PC-9 (cell line): ENCODE measurements around the gene CCDC144A. TPM values are rescaled to one million over a fixed set of nuclear protein-coding genes. Genes with fewer than 3 reads are reported as not detected.
A peak's percentile ranks its signal among the peaks of the same experiment; 100 is the strongest.
"Not testable (repeated sequence)": the region's sequence is repeated elsewhere in the genome, so short reads cannot be mapped to it uniquely, and the experiment has no call there.

Experiments used
- BruUV-seq: library from RNA; stranded (reverse); fragments of 400-500 nt; replicated peaks from 2 replicates; lab custom pipeline; 2021; lab: Mats Ljungman, UMichigan
- CTCF ChIA-PET: fragments of 300-600 bp; sonication (Branson Sonifier 250); formaldehyde crosslinking; loops from one replicate; lab custom pipeline; 2022; ENCODE audit warnings: antibody characterized with exemption; lab: Charles Lee
- POLR2A ChIA-PET: fragments of 300-600 bp; sonication (Branson Sonifier 250); formaldehyde crosslinking; loops from one replicate; lab custom pipeline; 2022; ENCODE audit warnings: antibody characterized with exemption; ENCODE audit not compliant: unreplicated experiment; lab: Charles Lee
- DNase-seq, 2 experiments: peaks; one replicate each; pipeline versions ENCODE4 v3.0.0 to v3.0.0-alpha.2; 2015 to 2022; ENCODE audit warnings: mixed read lengths in 1 of 2
- H2AFZ ChIP-seq: fragments of 200-600 bp; sonication (generic); 2 replicates; pipeline ENCODE4 v1.8.1; 2017; ENCODE audit warnings: antibody characterized with exemption
- H3F3A ChIP-seq: fragments of 200-600 bp; sonication (generic); 2 replicates; pipeline ENCODE4 v1.8.1; 2017; ENCODE audit warnings: antibody characterized with exemption, mild to moderate bottlenecking, low read depth; ENCODE audit not compliant: insufficient read depth
- H3K27ac ChIP-seq: fragments of 200-600 bp; sonication (generic); 2 replicates; pipeline ENCODE4 v1.6.1; 2016; ENCODE audit warnings: mixed run types
- H3K27me3 ChIP-seq: fragments of 200-600 bp; sonication (generic); 2 replicates; pipeline ENCODE4 v1.6.1; 2016; ENCODE audit warnings: low read depth, mixed run types; ENCODE audit not compliant: insufficient read depth
- H3K36me3 ChIP-seq: fragments of 200-600 bp; sonication (generic); 2 replicates; pipeline ENCODE4 v1.6.1; 2016; ENCODE audit warnings: low read depth, mixed run types
- H3K4me1 ChIP-seq: fragments of 200-600 bp; sonication (generic); replicated peaks from 2 replicates; pipeline ENCODE4 v1.6.1; 2016; ENCODE audit warnings: mixed run types; ENCODE audit not compliant: insufficient read depth
- H3K4me2 ChIP-seq: fragments of 200-600 bp; sonication (generic); 2 replicates; pipeline ENCODE4 v1.6.1; 2017; ENCODE audit warnings: mixed run types
- H3K4me3 ChIP-seq: fragments of 200-600 bp; sonication (generic); 2 replicates; pipeline ENCODE4 v1.6.1; 2016; ENCODE audit warnings: mixed run types
- H3K79me2 ChIP-seq: fragments of 200-600 bp; sonication (generic); 2 replicates; pipeline ENCODE4 v1.6.1; 2017; ENCODE audit warnings: low read depth, mixed run types
- H3K9me2 ChIP-seq: fragments of 200-600 bp; sonication (generic); 2 replicates; pipeline ENCODE4 v1.8.1; 2017; ENCODE audit warnings: mild to moderate bottlenecking; ENCODE audit not compliant: insufficient read depth
- H3K9me3 ChIP-seq: fragments of 200-600 bp; sonication (generic); 2 replicates; pipeline ENCODE4 v1.8.1; 2016; ENCODE audit warnings: low read depth; ENCODE audit not compliant: insufficient read depth
- H4K20me1 ChIP-seq: fragments of 200-600 bp; sonication (generic); 2 replicates; pipeline ENCODE4 v1.8.1; 2017; ENCODE audit not compliant: insufficient read depth
- intact Hi-C: fragments of 100-400 bp; cut with micrococcal nuclease; formaldehyde crosslinking; loops from one replicate; pipeline ENCODE4 v1.10.0; 2022; ENCODE audit not compliant: unreplicated experiment
- total RNA-seq: library from RNA; stranded (reverse); gene quantifications from 2 replicates; pipeline ENCODE4 v1.2.3, GENCODE V29; 2021

Gene CCDC144A
- total RNA-seq, 1 experiment from 2014 or later: 5.5 TPM

DNA sequence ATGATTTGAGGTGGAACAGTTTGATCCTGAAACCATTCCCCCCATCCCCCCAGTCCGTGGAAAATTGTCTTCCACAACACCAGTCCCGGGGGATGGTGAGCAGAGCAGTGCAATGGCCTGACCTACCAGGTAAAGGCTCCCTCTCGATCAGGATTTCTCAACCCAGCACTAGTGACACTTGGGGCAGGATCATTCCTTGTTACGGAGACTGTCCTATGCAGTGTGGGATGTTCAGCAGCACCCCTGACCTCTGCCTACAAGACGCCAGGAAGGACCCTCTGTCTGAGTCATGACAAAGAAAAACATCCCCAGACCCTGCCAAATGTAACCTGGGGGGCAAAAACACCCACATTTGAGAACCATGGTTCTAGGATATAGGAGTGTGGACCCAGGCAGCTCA, 114.8 kb downstream of the CCDC144A start:
- H3K27me3 ChIP-seq, BruUV-seq, H3K9me2 ChIP-seq, intact Hi-C loops, H3K4me1 ChIP-seq, H3K79me2 ChIP-seq, H4K20me1 ChIP-seq, CTCF ChIA-PET, H3K27ac ChIP-seq, H3K4me3 ChIP-seq, DNase-seq, H3K36me3 ChIP-seq, H3K4me2 ChIP-seq, H3K9me3 ChIP-seq, H3F3A ChIP-seq, POLR2A ChIA-PET, H2AFZ ChIP-seq: not testable (repeated sequence)

DNA sequence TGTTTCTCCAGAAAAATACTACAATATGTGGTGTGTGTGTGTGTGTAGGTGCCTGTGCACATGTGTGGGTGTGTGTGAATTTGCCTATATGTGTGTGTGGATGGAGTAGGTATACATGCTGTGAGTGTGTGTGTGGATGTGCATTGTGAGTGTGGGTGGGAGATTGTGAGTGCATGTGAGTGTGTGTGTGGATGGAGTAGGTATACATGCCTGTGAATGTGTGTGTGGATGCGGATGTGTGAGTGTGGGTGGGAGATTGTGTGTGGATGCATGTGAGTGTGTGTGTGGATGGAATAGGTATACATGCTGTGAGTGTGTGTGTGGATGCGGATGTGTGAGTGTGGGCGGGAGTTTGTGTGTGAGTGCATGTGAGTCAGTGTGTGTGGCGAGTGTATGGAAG, 116.6 kb downstream of the CCDC144A start:
- H3K9me2 ChIP-seq, H2AFZ ChIP-seq, CTCF ChIA-PET, H4K20me1 ChIP-seq, intact Hi-C loops, DNase-seq, H3K27ac ChIP-seq, H3F3A ChIP-seq, H3K9me3 ChIP-seq, BruUV-seq, H3K4me2 ChIP-seq, H3K4me3 ChIP-seq, H3K79me2 ChIP-seq, H3K4me1 ChIP-seq, H3K27me3 ChIP-seq, H3K36me3 ChIP-seq, POLR2A ChIA-PET: not testable (repeated sequence)

DNA sequence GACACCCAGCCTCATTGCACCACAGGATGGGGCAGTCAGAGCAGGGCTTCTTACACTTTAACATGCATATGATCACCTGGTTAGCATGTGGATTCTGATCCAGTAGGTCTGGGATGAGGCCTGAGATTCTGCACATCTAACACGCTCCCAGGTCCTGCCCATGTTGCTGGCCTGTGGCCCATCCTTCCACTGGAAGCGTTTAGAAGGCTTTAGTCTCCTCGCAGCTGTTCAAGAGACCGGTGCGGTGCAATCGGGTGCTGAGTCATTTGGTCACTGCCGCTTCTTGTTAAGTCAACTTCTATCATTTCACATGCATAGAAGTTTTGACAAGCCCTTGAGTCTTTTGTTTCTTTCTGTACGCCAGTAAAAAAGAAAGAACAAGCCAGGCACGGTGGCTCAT, 117.6 kb downstream of the CCDC144A start:
- H2AFZ ChIP-seq, H3K9me3 ChIP-seq, DNase-seq, H3K4me1 ChIP-seq, H3F3A ChIP-seq, POLR2A ChIA-PET, H3K27me3 ChIP-seq, H3K9me2 ChIP-seq, H4K20me1 ChIP-seq, H3K36me3 ChIP-seq, H3K4me3 ChIP-seq, intact Hi-C loops, CTCF ChIA-PET, BruUV-seq, H3K27ac ChIP-seq, H3K79me2 ChIP-seq, H3K4me2 ChIP-seq: not testable (repeated sequence)

DNA sequence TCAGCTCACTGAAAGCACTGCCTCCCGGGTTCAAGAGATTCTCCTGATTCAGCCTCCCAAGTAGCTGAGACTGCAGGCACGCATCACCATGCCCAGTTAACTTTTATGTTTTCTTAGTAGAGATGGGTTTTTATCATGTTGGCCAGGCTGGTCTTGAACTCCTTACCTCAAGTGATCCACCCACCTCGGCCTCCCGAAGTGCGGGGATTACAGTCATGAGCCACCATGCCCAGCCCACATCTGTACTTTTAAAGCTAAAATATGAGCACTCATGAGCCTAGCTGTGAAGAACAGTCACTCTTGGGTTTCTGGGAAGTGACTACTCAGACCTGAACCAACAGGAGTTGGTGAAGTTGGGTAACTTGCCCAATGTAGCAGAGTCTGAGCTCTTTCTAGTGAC, 120.2 kb downstream of the CCDC144A start:
- POLR2A ChIA-PET, H3K27me3 ChIP-seq, CTCF ChIA-PET, DNase-seq, H3K9me2 ChIP-seq, H3K27ac ChIP-seq, H3K9me3 ChIP-seq, H3F3A ChIP-seq, H3K4me2 ChIP-seq, H4K20me1 ChIP-seq, H3K4me1 ChIP-seq, intact Hi-C loops, H3K36me3 ChIP-seq, H3K4me3 ChIP-seq, H2AFZ ChIP-seq, H3K79me2 ChIP-seq, BruUV-seq: not testable (repeated sequence)

DNA sequence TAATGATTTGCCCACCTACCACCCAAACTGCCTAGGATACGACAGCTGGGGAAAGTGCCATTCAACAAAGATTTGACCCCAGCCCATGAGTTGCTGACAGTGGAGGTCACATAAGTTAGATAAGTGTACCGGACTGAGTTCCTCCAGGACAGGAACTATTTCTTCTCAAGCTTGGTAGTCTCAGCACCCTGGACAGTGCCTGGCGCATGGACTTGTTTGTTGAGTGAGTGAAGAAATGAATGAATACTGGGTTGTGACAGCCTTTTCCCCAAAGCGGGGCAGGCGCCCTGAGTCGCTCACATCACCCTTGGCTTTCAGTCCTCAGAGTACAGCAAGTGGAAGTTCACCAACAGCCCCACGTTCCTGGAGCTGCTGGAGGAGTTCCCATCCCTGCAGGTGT, 122.1 kb downstream of the CCDC144A start:
- DNase-seq: peak; percentile 37 to 55
- H4K20me1 ChIP-seq, H2AFZ ChIP-seq, POLR2A ChIA-PET, H3K9me3 ChIP-seq, H3K79me2 ChIP-seq, H3K36me3 ChIP-seq, H3K9me2 ChIP-seq, intact Hi-C loops, H3K27me3 ChIP-seq, H3K4me1 ChIP-seq, H3K4me2 ChIP-seq, H3K27ac ChIP-seq, CTCF ChIA-PET, BruUV-seq, H3K4me3 ChIP-seq, H3F3A ChIP-seq: not testable (repeated sequence)
